Ishikawa (cell line): ENCODE data around the gene SLAIN1.

ENCODE experiments used
- CEBPB ChIP-seq: IDR thresholded peaks from 2 replicates; pipeline ENCODE4 v1.6.1; 2012
- CREB1 ChIP-seq: IDR thresholded peaks from 2 replicates; pipeline ENCODE4 v1.6.1; 2012; ENCODE audit warnings: low read depth
- EGR1 ChIP-seq: IDR thresholded peaks from 2 replicates; pipeline ENCODE4 v1.6.1; 2012
- EP300 ChIP-seq: IDR thresholded peaks from 2 replicates; pipeline ENCODE4 v1.6.1; 2012; ENCODE audit warnings: borderline replicate concordance
- MAX ChIP-seq: IDR thresholded peaks from 2 replicates; pipeline ENCODE4 v1.6.1; 2012
- NFIC ChIP-seq: IDR thresholded peaks from 2 replicates; pipeline ENCODE4 v1.6.1; 2012
- RAD21 ChIP-seq: IDR thresholded peaks from 2 replicates; pipeline ENCODE4 v1.6.1; 2012; ENCODE audit warnings: low read depth
- REST ChIP-seq: IDR thresholded peaks from 2 replicates; pipeline ENCODE4 v1.6.1; 2012; ENCODE audit warnings: low read depth, mild to moderate bottlenecking
- TAF1 ChIP-seq: IDR thresholded peaks from 2 replicates; pipeline ENCODE4 v1.6.1; 2012; ENCODE audit warnings: low read depth, mild to moderate bottlenecking
- TCF12 ChIP-seq: IDR thresholded peaks from 2 replicates; pipeline ENCODE4 v1.6.1; 2012; ENCODE audit warnings: low read depth
- USF1 ChIP-seq: IDR thresholded peaks from 2 replicates; pipeline ENCODE4 v1.6.1; 2012
- YY1 ChIP-seq: IDR thresholded peaks from 2 replicates; pipeline ENCODE4 v1.6.1; 2012; ENCODE audit warnings: low read depth
- ZBTB7A ChIP-seq: IDR thresholded peaks from 2 replicates; pipeline ENCODE4 v1.6.1; 2012; ENCODE audit warnings: low read depth

Gene SLAIN1

GRCh38 chr13:77789376-77789775 is 91.9 kb downstream of the SLAIN1 start:
- TF ChIP-seq EGR1 (no peak), NFIC (no peak), REST (no peak), TAF1 (no peak), ZBTB7A (no peak)

- no peak for TF ChIP-seq USF1
- TF ChIP-seq ZBTB7A: no peak
- TF ChIP-seq TAF1: no peak
- TF ChIP-seq CEBPB: no peak
Measured at GRCh38 chr13:77800219-77800618, 102.7 kb downstream of the SLAIN1 start.

- TF ChIP-seq EP300: no peak
- no peak for TF ChIP-seq REST
Measured at GRCh38 chr13:77806518-77806917, 109.0 kb downstream of the SLAIN1 start.

GRCh38 chr13:77807431-77808135 is 110.1 kb downstream of the SLAIN1 start:
- TF ChIP-seq CEBPB (no peak), USF1 (no peak), EGR1 (no peak)

GRCh38 chr13:77810430-77810829 is 112.9 kb downstream of the SLAIN1 start:
- no peak for TF ChIP-seq YY1
- TF ChIP-seq RAD21: peak; percentile 61
- TF ChIP-seq MAX: no peak

GRCh38 chr13:77810878-77811277 is 113.4 kb downstream of the SLAIN1 start:
- TF ChIP-seq YY1 (no peak), EGR1 (no peak), RAD21 (no peak)

- TF ChIP-seq USF1 (no peak), RAD21 (no peak), EGR1 (no peak), TCF12 (no peak), REST (no peak), CREB1 (no peak), ZBTB7A (no peak)
Measured at GRCh38 chr13:77811381-77811780, 113.9 kb downstream of the SLAIN1 start.
